ENCODE data around the gene KSR1.

Gene KSR1

DNA sequence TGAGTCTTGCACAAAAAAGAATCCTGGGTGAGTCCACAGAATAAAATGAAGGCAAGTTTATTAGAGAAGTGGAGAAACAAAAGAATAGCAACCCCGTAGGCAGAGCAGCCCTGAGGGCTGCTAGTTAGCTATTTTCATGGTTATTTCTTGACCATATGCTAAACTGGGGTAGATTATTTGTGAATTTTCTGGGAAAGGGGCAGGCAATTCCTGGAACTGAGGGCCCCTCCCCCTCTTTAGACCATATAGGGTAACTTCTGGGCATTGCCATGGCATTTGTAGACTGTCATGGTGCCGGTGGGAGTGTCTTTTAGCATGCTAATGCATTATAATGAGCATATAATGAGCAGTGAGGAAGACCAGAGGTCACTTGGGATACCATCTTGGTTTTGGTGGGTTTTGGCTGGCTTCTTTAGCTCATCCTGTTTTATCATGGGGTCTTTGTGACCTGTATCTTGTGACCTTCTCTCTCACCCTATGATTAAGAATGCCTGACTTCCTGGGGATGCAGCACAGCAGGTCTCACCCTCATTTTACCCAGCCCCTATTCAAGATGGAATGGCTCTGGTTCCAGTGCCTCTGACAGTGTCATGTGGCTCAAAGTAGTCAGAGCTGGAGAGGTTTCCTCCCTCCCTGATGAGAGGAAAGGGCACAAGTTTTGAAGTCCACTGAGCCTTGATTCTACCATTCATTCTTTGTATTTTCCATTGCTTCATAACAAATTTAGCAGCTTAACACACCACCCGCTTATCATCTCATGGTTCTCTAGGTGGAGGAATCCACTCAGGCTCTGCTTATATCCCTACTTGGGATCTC is 119.1 kb downstream of the KSR1 start:
- no peak for DNase-seq

DNA sequence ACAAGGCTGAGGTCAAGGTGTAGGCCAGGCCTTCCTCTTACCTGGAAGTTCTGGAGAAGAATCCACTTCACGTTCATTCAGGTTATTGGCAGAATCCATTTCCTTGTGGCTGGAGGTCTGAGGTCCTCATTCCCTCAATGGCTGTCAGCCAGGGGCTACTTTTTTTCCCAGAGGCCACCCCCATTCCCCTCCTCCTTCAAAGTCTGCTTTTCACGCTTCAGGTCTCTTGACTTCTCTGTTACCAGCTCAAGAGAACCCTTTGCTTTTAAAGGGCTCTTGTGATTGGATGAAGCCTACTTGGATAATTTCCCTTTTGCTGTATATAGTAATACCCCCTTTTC is 119.6 kb downstream of the KSR1 start:
- no peak for DNase-seq

DNA sequence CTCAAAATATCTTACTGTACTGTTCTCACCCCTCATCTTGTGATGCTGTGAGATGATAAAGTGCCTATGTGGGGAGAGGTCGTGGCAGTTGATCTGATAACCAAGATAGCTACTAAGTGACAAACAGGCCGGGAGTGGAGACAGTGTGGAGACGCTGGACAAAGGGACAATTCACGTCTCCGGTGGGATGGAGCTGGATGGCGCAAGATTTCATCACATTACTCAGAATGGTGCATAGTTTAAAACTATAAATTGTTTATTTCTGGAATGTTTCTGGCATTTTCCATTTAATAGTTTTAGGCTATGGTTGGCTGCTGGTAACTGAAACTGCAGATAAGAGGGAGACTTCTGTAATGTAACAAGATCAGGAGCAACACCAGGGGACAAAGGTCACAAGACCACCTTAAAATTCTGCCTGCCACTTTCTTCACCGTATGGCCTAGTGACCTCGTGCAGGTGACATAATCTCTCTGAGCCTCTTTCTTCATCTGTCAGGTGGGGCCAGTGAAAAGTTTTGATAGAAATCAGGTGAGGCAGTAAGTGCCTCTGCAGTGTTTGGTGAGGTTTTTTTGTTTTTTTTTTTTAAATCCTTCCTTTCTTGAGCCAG is 120.3 kb downstream of the KSR1 start:
- DNase-seq, result no peak

DNA sequence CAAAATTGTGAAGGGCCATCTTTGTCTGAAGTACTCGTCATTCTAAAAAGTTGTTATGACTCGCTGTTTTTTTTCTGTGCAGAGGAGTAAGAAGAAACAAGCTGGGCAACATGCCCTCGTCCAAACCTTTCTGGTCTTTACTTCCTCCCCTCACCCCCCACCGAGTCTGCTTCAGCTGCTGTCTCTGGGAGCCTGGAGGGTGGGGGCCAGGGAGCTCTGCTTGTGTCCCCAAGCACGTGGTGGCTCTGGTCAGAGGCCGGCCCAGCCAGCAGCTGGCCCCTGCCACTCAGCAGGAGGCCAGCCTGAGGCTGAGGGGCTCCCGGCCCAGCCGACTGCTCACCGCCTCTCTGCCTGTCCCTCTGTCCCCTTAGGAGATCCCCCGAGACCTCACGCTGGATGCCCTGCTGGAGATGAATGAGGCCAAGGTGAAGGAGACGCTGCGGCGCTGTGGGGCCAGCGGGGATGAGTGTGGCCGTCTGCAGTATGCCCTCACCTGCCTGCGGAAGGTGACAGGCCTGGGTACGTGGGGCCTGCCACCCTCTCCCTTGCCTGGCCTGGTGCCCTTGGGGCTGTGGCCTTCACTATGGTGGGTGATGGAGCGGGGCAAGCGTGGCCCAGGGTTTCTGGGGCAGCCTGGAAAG is 121.0 kb downstream of the KSR1 start:
- no peak for DNase-seq

DNA sequence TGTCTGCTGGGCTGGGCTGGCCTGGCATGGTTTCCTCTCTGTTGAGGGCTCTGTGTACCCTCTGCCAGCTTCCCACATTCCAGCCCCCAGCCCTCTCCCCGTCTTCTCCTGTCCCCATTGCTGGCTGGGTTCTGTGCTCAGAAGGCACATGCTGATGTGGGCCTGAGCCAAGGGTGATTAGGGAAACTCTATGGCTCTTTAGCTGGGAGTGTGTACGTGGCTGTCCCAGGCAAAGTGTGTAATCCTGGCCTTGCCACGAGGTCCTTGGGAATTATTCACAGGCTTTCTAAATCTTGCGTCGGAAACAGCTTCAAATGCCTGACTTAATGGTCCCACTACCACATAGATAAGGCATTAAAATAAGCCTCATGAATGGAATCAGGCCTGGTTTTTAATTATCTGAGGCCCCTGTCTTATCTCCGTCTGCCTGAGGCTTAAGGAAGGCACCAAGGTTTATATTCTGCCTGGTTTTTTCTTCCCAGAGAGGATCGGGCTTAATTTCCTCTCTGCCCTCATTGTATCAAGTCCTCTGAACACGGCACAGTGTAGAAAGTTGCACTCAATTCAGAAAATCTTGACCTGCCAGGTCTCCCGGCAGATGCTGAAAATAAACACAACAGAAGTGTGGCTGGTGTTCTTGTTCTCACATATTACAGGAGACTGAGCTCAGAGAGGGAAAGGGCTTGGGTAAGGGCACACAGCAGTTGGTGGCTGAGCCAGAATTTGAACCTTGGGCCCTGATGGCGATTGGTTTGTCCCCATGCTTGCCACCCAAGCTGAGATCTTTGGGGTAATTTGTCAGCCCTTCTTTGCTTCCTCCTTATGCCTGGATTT is 121.9 kb downstream of the KSR1 start:
- no peak for DNase-seq

DNA sequence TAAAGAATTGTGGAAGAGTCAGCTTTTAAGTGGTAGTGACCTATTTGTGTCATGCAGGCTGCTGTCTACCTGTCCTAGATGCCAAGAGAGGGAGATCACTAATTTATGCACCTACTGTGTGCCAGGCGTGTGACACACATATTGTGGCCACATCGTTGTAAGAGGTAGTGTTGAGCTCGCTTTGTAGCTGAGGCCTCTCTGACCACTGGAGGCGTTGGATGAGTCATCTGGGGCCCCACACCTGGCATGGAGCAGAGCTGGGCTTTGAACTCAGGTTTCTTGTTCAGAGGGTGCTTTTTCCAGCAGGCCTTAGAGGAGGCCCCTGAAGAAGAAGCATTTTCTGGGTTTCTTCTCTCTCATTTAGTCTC is 122.5 kb downstream of the KSR1 start:
- peak; percentile 23 for DNase-seq

DNA sequence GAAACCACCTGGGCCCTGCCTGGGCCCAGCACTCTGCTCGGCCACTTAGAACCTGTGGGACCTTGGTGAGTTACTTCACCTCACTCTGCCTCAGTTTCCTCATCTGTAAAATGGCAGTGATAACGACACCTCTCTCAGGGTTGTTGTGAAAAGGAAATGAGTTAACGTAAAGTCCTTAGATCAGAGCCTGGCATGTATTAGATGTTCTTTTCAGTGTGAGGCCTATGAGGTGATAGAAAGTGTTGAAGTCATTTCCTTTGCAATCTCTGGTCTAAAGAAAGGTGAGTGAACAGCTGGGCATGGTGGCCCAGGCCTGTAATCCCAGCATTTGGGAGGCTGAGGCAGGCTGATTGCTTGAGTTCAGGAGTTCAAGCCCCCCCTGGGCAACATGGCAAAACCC is 123.1 kb downstream of the KSR1 start:
- DNase-seq, result no peak

DNA sequence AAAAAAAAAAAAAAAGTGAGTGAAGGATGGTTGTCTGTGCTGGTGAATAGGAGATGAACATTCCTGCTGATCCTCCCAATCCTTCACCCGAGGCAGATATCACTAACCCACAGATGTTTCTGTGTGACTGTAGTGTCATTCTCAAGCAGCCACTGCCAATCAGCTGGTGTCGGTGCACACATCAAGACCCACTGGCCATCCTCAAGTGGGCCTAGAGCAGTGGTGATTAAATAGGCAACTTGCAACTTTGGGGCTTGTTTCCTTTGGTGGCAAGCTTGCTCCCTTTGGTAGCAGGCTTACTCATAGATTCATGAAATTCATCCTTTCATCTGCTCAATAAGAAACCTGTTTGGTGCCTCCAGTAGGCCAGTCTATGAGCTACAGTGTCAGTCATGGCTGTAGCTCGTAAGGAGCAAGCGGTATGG is 123.7 kb downstream of the KSR1 start:
- no peak for DNase-seq

DNA sequence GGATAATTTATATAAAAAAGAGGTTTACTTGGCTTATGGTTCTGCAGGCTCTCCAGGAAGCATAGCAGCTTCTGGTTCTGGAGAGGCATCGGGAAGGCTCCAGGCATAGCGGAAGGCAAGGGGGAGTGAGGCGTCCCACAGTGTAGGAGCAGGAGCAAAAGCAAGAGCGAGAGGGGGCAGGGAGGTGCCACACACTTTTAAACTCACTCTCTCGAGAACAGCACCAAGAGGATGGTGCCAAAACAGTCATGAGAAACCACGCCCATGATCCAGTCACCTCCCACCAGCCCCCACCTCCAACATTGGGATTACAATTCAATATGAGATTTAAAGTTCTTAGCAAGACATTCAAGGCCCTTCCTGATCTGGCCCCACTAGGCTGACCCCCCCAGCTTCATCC is 124.8 kb downstream of the KSR1 start:
- DNase-seq, result no peak

DNA sequence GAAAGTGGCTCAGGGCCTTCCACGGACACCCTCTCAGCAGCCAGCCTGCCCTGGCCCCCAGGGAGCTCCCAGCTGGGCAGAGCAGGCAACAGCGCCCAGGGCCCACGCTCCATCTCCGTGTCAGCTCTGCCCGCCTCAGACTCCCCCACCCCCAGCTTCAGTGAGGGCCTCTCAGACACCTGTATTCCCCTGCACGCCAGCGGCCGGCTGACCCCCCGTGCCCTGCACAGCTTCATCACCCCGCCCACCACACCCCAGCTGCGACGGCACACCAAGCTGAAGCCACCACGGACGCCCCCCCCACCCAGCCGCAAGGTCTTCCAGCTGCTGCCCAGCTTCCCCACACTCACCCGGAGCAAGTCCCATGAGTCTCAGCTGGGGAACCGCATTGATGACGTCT is 126.4 kb downstream of the KSR1 start:
- DNase-seq, result no peak

DNA sequence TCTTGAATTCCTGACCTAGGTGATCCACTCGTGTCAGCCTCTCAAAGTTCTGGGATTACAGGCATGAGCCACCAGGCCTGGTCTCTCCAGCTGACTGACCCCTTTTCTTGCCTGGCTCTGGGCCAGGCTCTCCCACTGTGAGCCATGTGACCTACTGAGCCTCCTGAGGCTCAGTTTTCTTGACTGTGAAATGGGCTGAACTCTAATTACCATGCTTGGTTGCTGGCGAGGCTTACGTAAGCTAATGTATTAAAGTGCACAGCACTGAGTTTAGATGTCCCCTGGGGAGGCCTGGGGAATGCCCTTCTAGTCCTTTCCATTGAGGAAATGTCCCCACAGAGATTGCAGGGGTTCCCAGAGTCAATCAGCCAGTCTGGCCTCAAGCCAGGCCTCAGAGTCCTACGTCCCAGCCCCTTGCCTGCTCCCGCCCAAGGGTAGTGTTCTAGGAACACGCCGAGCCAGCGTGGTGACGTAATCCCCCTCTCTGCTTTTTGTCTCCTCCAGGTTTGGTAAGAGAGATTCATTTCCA is 129.0 kb downstream of the KSR1 start:
- no peak for DNase-seq

DNA sequence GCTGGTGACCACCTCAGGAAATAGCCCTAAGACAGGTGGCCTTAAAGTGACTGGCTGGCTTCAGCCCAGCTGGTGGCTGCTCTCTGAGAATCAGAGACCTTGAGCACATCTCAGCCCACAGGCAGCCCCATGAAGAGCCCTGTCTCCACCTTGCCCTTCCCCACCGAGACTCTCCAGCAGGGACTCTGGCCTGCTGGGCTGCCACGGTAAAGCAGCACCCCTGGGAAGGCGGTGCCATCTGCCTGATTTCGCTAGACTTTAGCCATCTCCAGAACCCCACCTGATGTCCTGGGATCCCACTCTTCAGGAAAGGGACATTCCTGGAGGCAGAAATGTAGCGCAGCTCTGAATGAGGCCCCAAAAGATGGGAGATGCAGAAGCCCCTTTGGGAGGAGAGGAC is 129.5 kb downstream of the KSR1 start:
- DNase-seq, result no peak

DNA sequence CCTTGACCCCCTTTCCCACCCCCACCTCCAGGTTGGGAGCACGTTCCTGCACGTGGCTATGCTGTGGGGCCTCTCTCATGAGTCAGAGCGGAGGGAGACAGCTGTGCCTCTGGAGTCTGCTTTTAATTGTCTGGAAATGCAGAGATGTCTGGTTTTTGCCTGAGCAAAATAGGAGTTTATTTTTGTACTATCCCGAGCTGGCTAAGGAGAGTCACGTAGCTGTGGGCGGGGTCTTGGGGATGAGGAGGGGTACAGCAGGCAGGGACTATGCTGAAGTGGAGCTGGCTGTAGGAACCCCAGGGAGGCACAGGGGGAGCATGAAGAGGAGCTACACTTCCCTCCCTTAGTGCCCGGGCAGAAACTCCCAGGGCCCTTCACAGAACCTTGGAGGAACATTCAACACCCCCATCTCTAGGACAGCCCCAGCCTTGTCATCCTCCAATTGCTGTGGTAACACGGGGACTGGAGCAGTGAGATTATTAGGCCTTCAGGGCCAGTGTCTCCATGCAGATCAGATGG is 130.0 kb downstream of the KSR1 start:
- no peak for DNase-seq

DNA sequence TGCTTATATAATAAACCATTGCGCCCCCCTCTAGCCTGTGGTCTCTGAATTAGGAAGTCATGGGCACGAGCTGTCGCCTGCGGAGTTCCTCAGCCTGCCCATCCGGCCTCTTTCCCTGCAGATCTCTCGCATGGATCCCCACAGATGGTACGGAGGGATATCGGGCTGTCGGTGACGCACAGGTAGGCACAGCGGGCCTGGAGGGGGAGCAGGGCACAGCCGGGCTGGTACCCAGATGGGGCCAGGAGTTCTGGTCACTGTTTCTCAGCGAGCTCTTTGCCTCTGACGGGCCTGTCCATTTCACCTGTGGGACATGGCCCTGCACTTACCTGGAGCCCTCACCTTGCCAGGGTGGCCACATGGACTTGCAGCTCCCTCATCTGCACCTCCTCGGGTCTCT is 132.1 kb downstream of the KSR1 start:
- no peak for DNase-seq

DNA sequence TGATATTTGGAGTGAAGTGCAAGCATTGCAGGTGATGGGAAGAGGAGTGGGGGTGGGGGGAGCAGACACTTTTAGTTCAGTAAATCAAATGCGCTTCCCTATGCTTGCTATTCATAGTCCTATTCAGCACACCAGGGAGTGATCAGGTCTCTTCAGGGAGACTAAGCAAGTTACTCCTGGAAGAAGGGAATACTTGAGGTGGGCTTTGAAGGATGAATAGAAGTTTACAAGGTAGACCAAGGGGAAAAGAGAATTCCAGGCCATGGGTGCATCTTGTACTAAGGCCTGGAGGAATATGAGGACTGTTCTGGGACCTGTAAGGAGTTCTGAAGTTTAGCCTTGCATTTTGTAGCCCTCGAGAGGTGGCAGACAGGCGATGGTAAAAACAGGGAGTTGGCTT is 134.6 kb downstream of the KSR1 start:
- DNase-seq, result no peak

DNA sequence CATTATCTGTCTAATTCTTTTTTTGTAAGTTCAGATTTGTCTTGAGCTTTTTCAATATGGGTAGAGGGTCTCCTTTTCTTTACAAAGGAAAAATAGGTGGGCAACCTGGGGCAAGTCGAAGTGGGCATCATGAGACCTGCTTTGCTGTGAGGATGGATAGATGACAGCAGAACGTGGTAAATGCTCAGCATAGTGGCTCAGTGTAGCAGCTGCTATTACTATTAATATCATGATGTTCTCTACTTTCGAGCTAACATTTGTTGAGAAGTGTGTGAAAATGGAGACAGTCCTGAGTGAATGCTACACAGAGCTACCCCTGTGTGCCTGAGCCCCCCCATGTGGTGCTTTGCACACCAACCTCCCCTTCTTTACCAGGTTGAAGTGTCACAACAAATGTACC is 135.7 kb downstream of the KSR1 start:
- DNase-seq, result no peak

DNA sequence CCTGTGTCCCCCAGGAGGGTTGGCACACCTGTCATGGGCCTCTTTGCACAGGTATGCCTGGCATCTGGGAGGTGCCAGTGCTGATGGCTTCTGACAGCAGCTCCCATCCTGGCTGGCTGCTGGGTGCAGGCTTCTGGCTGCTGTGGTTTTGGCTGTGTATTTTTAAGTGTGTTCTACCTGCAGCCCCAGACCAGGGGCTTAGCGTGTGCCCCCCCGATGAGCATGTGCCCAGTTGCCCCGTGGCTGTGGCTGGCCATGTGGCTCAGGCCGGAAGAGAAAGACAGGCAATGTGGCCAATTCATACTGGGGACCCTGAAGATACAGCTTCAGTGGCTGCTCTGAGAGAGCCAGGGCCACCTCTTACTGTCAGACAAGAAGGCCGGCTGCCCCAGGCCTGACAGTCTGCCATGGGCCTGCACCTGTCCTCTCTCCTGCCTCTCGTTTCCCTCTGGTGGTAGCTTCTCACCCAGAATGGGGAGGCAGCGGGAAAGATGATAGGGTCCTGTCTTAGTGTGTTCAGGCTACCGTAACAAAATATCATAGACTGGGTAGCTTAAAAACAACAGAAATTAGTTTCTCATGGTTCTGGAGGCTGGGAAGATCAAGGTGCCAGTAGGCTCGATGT is 137.1 kb downstream of the KSR1 start:
- no peak for DNase-seq

DNA sequence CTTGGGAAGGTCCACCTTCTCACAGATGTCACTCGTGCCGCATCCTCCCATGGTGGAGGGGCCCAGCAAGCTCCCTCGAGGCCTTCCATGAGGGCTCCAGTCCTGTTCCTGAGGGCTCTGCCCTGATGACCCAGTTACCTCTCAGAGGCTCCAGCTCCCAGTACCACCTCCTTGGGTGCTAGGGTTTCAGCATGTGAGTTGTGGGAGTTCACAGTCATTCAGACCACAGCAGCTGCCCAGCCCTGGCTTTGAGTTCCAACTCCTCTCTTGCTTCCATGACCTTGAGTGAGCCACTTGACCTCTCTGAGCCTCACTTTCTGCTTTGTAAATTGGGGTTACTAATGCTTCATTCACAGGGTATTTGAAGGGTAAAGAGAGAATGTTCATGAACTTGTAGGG is 137.6 kb downstream of the KSR1 start:
- no peak for DNase-seq

DNA sequence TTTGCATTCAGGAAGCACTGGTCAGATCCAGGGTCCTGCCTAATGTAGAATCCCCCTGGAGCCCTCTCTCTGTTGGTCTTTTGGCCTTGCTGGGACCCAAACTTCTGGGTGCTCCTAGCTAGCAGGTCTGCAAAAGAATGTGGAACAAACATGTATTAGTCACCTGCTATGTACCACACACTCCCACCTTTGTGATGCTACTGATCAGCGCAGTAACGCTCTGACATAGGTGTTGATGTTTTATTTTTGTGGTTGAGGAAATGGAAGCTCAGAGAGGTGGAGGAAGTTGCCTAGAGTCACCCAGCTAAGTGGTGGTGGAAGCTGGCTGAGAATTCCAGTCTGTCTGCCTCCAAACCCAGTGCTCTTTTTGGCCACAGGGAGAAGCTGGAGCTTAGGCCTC is 139.0 kb downstream of the KSR1 start:
- DNase-seq, result no peak

DNA sequence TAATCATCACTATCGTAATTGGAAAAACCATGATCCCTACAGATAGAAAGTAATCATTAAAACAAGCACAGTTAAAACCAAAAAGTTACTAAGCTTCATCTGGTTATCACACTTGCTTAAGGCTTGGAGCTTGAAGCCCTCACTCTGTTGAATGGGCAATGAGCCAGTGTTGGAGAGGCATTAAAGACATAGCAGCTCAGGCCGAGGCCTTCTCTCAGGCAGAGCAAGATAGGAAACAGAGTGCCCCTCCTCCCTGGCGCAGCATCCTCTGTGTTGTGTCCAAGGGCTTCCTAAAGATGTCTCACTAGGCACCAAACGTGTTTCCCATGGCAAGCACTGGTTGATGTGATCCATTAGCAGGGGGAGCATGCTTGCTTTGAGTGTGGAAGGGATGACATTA is 139.8 kb downstream of the KSR1 start:
- no peak for DNase-seq

DNA sequence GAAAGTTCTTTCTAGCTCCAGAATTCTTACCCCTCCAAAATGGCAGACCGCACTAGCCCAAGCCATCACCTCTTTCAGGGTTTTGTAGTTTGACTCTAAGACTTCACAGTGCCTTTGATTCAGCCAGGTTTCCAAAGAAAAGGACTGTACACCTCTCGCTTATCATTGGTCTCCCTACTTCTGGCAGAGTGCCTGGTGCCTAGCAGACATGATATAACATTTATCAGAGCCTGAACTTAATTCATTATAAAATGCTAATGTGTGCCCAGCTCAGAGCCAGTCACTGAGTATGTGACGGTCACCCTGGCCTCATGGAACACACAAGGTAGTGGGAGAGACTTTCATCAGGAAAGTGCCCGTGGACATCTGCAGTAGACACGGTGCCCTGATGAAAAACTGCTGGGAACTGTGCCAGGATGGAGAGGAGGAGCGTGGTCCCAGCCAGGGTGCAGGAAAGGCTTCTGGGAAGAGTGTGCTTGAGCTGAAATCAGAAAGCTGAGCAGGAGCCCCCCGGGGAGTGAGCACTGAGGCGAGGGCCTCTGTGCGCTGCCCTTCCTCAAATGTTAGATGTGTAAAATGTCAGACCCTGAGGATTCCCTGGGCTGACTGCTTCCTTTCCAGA is 140.4 kb downstream of the KSR1 start:
- DNase-seq, result no peak

DNA sequence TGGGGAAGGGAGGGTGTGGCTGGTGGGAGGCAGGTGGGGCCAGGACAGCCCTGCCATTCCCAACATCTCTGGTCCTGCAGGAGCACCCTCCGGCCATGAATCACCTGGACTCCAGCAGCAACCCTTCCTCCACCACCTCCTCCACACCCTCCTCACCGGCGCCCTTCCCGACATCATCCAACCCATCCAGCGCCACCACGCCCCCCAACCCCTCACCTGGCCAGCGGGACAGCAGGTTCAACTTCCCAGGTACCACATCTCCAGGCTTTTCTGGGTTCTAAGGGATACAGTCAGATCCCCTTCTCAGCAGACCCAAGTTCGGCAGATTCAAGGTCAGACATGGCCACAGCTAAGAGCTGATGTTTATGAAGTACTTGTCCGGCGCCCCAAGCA is 140.9 kb downstream of the KSR1 start:
- DNase-seq, result no peak

Measured in CD4-positive, alpha-beta T cell treated with Interleukin-17A for 4 hours (primary cell).